Suprapubic skin (tissue), 3 donors: ENCODE measurements around the gene BMERB1.

Experiments used
- POLR2A ChIP-seq, 2 donors: fragments of 450-650 bp; IDR thresholded peaks; one replicate each; pipeline ENCODE4 v1.6.1; 2017; ENCODE audit warnings: antibody characterized with exemption in 2 of 2, mild to moderate bottlenecking in 2 of 2, moderate library complexity in 2 of 2
- TF ChIP-seq, protein P1 (sequence below), 2 donors: fragments of 200-600 bp in 1 of 2; fragments of 450-650 bp in 1 of 2; sonication (generic) in 1 of 2; IDR thresholded peaks; one replicate each; pipeline ENCODE4 v1.5.1; 2016 to 2019; ENCODE audit warnings: antibody characterized with exemption in 2 of 2, mild to moderate bottlenecking in 1 of 2, moderate library complexity in 1 of 2

DNA sequence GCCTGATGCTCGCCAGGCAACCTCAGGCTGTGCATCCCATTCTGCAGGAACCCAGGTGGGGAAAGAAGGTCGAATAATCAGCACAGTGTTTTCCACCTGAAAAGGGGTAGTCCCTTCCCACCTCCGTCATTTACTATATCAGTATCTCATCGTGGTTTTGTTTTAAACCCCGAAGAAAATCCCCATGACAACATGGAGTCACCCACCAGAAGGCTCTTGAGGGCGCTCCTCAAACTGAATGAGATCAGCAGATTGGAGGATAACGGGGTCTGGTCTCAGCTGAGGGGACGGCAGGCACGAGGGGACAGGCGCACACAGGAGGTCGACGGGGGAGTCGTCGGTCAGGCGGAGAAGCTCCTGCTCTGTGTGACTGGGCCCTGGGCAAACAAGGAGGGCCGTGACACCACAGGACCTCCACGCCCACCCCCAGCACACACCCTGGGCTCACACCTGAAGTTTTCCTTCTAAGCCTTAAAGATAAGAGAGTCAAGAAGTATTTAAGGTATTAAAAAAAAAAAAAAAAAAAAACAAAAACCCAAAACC lies 164.3 kb downstream of the BMERB1 start:
- TF ChIP-seq, protein P1, sequence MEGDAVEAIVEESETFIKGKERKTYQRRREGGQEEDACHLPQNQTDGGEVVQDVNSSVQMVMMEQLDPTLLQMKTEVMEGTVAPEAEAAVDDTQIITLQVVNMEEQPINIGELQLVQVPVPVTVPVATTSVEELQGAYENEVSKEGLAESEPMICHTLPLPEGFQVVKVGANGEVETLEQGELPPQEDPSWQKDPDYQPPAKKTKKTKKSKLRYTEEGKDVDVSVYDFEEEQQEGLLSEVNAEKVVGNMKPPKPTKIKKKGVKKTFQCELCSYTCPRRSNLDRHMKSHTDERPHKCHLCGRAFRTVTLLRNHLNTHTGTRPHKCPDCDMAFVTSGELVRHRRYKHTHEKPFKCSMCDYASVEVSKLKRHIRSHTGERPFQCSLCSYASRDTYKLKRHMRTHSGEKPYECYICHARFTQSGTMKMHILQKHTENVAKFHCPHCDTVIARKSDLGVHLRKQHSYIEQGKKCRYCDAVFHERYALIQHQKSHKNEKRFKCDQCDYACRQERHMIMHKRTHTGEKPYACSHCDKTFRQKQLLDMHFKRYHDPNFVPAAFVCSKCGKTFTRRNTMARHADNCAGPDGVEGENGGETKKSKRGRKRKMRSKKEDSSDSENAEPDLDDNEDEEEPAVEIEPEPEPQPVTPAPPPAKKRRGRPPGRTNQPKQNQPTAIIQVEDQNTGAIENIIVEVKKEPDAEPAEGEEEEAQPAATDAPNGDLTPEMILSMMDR (IDR thresholded peaks at IDR 0.05), result no peak
- TF ChIP-seq POLR2A (IDR thresholded peaks at IDR 0.05), result no peak
